ENCODE results near the gene PLCG2.

The PLCG2 gene

DNA sequence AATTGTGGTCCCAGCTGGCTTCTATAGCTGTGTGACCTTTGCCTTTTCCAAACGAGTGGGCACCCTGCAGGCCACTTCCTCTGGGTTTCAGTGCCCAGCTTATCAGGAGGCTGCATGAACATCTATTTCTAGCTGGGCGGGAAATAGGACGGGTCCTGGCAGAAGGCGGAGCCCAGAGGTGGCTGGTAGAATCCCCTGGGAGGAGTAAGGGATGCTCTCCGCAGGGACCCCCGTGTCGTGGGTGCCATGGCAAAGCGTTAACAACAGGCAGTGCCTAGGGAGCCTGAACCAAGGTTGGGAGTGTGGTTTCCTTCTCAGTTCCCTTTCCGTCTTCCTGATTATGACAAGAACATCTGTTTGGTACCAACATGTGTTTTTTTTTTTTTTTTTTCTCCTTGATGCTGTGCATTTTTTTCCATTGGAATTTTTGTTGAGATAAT, 58.2 kb downstream of the PLCG2 start:
- Histone ChIP-seq H3K4me2 (ENCODE audit: insufficient read depth, low read length, poor library complexity, severe bottlenecking) (no peak overlapping the region), H4K8ac (ENCODE audit: low read depth, low read length) (no peak overlapping the region), H3K79me1 (ENCODE audit: low read depth, low read length) (no peaks in the 10 kb centered on the region), H3K18ac (ENCODE audit: low read length) (no peak overlapping the region), H2BK5ac (ENCODE audit: low read length) (no peak overlapping the region), H2BK15ac (ENCODE audit: low read length) (no peak overlapping the region), H2BK120ac (ENCODE audit: low read depth, low read length) (no peak overlapping the region), H3K4me3 (ENCODE audit: low read length in 2 of 2) (no peak overlapping the region), H3K14ac (ENCODE audit: low read length) (no peak overlapping the region), H2AFZ (ENCODE audit: low read length) (no peak overlapping the region), H3K4ac (ENCODE audit: low read length) (no peak overlapping the region), H3K27ac (replicated peaks; ENCODE audit: low read length) (no peak overlapping the region), H4K91ac (ENCODE audit: low read depth, low read length, poor library complexity) (no peak overlapping the region), H3K9me3 (replicated peaks in 1 of 2; ENCODE audit: control insufficient read depth in 2 of 2, insufficient read depth in 1 of 2, low read depth in 1 of 2, low read length in 2 of 2) (no peaks in the 10 kb centered on the region), H2AK5ac (ENCODE audit: low read depth, low read length) (no peak overlapping the region), H3K9ac (ENCODE audit: low read depth, low read length, poor library complexity) (no peak overlapping the region), H3K27me3 (ENCODE audit: control insufficient read depth in 3 of 3, insufficient read depth in 3 of 3, low read depth in 1 of 3, low read length in 3 of 3) (peaks cover 0 to 3% (median 0%) of the 10 kb centered on the region in 3 experiments), H3K36me3 (replicated peaks in 1 of 2; ENCODE audit: control insufficient read depth in 2 of 2, insufficient read depth in 2 of 2, low read length in 2 of 2) (no peaks in the 10 kb centered on the region), H3K23ac (ENCODE audit: low read depth, low read length, poor library complexity) (no peak overlapping the region), H2BK12ac (ENCODE audit: low read length) (no peak overlapping the region), H3K4me1 (ENCODE audit: control insufficient read depth in 2 of 2, insufficient read depth in 1 of 2, low read depth in 1 of 2, low read length in 2 of 2) (peaks cover 0 to 6% of the 10 kb centered on the region in 2 donors)
- WGBS, 2 donors (ENCODE audit: extremely low coverage in 2 of 2, insufficient read length in 2 of 2, insufficient replicate concordance in 1 of 2), result no CpG with 5 or more reads among the region's 9 CpGs
- DNase-seq (ENCODE audit: low spot score), result no peak

DNA sequence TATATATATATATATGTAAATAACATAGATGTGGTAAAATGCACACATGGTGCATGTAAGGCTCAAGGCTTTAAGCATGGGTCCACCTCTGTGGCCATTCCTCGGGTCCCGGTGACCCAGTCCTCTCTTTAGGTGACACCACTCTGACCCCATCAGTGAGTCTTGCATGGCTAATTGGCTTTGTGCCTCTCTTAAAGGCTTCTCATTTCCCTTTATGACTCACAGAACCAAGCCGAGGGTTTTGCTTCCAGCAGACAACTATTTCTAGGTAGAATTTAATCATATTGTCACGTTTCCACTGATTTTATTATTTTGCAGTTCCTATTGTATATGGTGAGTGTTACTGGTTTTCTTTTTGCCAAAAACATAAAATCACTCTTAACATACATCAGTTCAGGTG, 59.7 kb downstream of the PLCG2 start:
- no peaks in the 10 kb centered on the region for H3K9me3 ChIP-seq (replicated peaks in 1 of 2; ENCODE audit: control insufficient read depth in 2 of 2, insufficient read depth in 1 of 2, low read depth in 1 of 2, low read length in 2 of 2)
- H3K27me3 ChIP-seq (ENCODE audit: control insufficient read depth in 3 of 3, insufficient read depth in 3 of 3, low read depth in 1 of 3, low read length in 3 of 3), result peaks cover 0 to 3% (median 0%) of the 10 kb centered on the region in 3 experiments
- no peaks in the 10 kb centered on the region for H3K79me1 ChIP-seq (ENCODE audit: low read depth, low read length)
- DNase-seq (ENCODE audit: low spot score), result no peak
- no peak overlapping the region for H3K4me2 ChIP-seq (ENCODE audit: insufficient read depth, low read length, poor library complexity, severe bottlenecking)
- no peak overlapping the region for H4K8ac ChIP-seq (ENCODE audit: low read depth, low read length)
- no peak overlapping the region for H2AK5ac ChIP-seq (ENCODE audit: low read depth, low read length)
- H3K27ac ChIP-seq (replicated peaks; ENCODE audit: low read length), result no peak overlapping the region
- no peak overlapping the region for H2BK120ac ChIP-seq (ENCODE audit: low read depth, low read length)
- WGBS, 2 donors (ENCODE audit: extremely low coverage in 2 of 2, insufficient read length in 2 of 2, insufficient replicate concordance in 1 of 2), result no CpG with 5 or more reads among the region's 4 CpGs
- no peak overlapping the region for H2BK15ac ChIP-seq (ENCODE audit: low read length)
- H3K36me3 ChIP-seq (replicated peaks in 1 of 2; ENCODE audit: control insufficient read depth in 2 of 2, insufficient read depth in 2 of 2, low read length in 2 of 2), result no peaks in the 10 kb centered on the region
- H2BK5ac ChIP-seq (ENCODE audit: low read length), result no peak overlapping the region
- H3K18ac ChIP-seq (ENCODE audit: low read length), result no peak overlapping the region
- H3K4ac ChIP-seq (ENCODE audit: low read length), result no peak overlapping the region
- no peak overlapping the region for H3K23ac ChIP-seq (ENCODE audit: low read depth, low read length, poor library complexity)
- H2BK12ac ChIP-seq (ENCODE audit: low read length), result no peak overlapping the region
- no peak overlapping the region for H4K91ac ChIP-seq (ENCODE audit: low read depth, low read length, poor library complexity)
- no peak overlapping the region for H2AFZ ChIP-seq (ENCODE audit: low read length)
- H3K4me1 ChIP-seq (ENCODE audit: control insufficient read depth in 2 of 2, insufficient read depth in 1 of 2, low read depth in 1 of 2, low read length in 2 of 2), result peaks cover 0 to 6% of the 10 kb centered on the region in 2 donors
- no peak overlapping the region for H3K9ac ChIP-seq (ENCODE audit: low read depth, low read length, poor library complexity)
- H3K14ac ChIP-seq (ENCODE audit: low read length), result no peak overlapping the region
- no peak overlapping the region for H3K4me3 ChIP-seq (ENCODE audit: low read length in 2 of 2)

- no peak overlapping the region for H3K27ac ChIP-seq (replicated peaks; ENCODE audit: low read length)
- H3K9me3 ChIP-seq (replicated peaks in 1 of 2; ENCODE audit: control insufficient read depth in 2 of 2, insufficient read depth in 1 of 2, low read depth in 1 of 2, low read length in 2 of 2), result no peaks in the 10 kb centered on the region
- H3K27me3 ChIP-seq (ENCODE audit: control insufficient read depth in 3 of 3, insufficient read depth in 3 of 3, low read depth in 1 of 3, low read length in 3 of 3), result peaks cover 0 to 3% (median 0%) of the 10 kb centered on the region in 3 experiments
- no peak overlapping the region for H2BK5ac ChIP-seq (ENCODE audit: low read length)
- H3K79me1 ChIP-seq (ENCODE audit: low read depth, low read length), result no peaks in the 10 kb centered on the region
- no peaks in the 10 kb centered on the region for H3K36me3 ChIP-seq (replicated peaks in 1 of 2; ENCODE audit: control insufficient read depth in 2 of 2, insufficient read depth in 2 of 2, low read length in 2 of 2)
- no peak for DNase-seq (ENCODE audit: low spot score)
- peaks cover 0 to 3% of the 10 kb centered on the region in 2 donors for H3K4me1 ChIP-seq (ENCODE audit: control insufficient read depth in 2 of 2, insufficient read depth in 1 of 2, low read depth in 1 of 2, low read length in 2 of 2)
- no peak overlapping the region for H3K23ac ChIP-seq (ENCODE audit: low read depth, low read length, poor library complexity)
- H2BK12ac ChIP-seq (ENCODE audit: low read length), result no peak overlapping the region
- no peak overlapping the region for H4K8ac ChIP-seq (ENCODE audit: low read depth, low read length)
- H3K9ac ChIP-seq (ENCODE audit: low read depth, low read length, poor library complexity), result no peak overlapping the region
- H3K4ac ChIP-seq (ENCODE audit: low read length), result no peak overlapping the region
- no peak overlapping the region for H2AFZ ChIP-seq (ENCODE audit: low read length)
- no peak overlapping the region for H2BK15ac ChIP-seq (ENCODE audit: low read length)
- no peak overlapping the region for H2BK120ac ChIP-seq (ENCODE audit: low read depth, low read length)
- no peak overlapping the region for H3K18ac ChIP-seq (ENCODE audit: low read length)
- WGBS, 2 donors (ENCODE audit: extremely low coverage in 2 of 2, insufficient read length in 2 of 2, insufficient replicate concordance in 1 of 2), result no CpG with 5 or more reads among the region's 7 CpGs
- no peak overlapping the region for H3K4me2 ChIP-seq (ENCODE audit: insufficient read depth, low read length, poor library complexity, severe bottlenecking)
- H2AK5ac ChIP-seq (ENCODE audit: low read depth, low read length), result no peak overlapping the region
- H3K4me3 ChIP-seq (ENCODE audit: low read length in 2 of 2), result no peak overlapping the region
- H4K91ac ChIP-seq (ENCODE audit: low read depth, low read length, poor library complexity), result no peak overlapping the region
- H3K14ac ChIP-seq (ENCODE audit: low read length), result no peak overlapping the region
These were observed 62.6 kb downstream of the PLCG2 start for GRCh38 chr16:81841722-81842121.

DNA sequence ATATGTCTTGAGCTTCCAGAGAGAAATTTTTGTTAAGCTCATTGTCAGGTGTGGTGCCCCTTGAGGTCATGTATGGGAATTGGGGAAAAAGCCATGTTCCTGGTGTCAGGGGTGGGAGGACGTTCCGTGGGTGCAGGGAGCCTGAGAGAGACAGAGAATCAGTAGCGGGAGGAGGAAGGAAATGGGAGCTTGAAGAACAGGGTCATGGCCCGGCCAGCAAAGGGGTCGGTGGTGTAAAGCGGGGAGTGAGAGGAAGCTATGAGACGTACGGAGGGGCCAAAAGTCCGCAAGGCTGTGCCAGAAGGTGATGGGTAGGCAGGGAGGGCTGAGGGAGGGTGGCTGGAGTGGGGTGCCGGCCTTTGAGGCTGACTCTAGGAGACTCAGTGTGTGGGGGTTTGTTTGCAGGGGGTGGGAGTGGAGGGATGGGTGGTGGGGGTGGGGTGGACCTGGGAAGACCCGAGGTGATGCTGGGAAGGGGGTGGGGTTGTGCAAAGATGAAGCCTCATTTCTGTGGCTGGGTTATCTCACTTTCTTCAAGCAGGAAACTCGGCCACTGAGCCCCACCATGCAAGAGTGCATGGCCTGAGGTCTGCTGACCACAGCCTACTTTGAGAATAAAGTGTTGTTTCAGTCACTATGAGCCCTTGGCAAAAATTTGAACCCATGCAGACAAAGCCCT, 63.6 kb downstream of the PLCG2 start:
- no peak overlapping the region for H2BK12ac ChIP-seq (ENCODE audit: low read length)
- no peak overlapping the region for H4K8ac ChIP-seq (ENCODE audit: low read depth, low read length)
- no peak overlapping the region for H2BK5ac ChIP-seq (ENCODE audit: low read length)
- H4K91ac ChIP-seq (ENCODE audit: low read depth, low read length, poor library complexity), result no peak overlapping the region
- WGBS, 2 donors (ENCODE audit: extremely low coverage in 2 of 2, insufficient read length in 2 of 2, insufficient replicate concordance in 1 of 2), result no CpG with 5 or more reads among the region's 12 CpGs
- no peak overlapping the region for H2BK15ac ChIP-seq (ENCODE audit: low read length)
- DNase-seq (ENCODE audit: low spot score), result no peak
- H3K36me3 ChIP-seq (replicated peaks in 1 of 2; ENCODE audit: control insufficient read depth in 2 of 2, insufficient read depth in 2 of 2, low read length in 2 of 2), result no peaks in the 10 kb centered on the region
- H3K4me3 ChIP-seq (ENCODE audit: low read length in 2 of 2), result no peak overlapping the region
- no peak overlapping the region for H3K18ac ChIP-seq (ENCODE audit: low read length)
- H2AK5ac ChIP-seq (ENCODE audit: low read depth, low read length), result no peak overlapping the region
- H3K23ac ChIP-seq (ENCODE audit: low read depth, low read length, poor library complexity), result no peak overlapping the region
- no peak overlapping the region for H3K27ac ChIP-seq (replicated peaks; ENCODE audit: low read length)
- no peak overlapping the region for H3K4me2 ChIP-seq (ENCODE audit: insufficient read depth, low read length, poor library complexity, severe bottlenecking)
- H3K14ac ChIP-seq (ENCODE audit: low read length), result no peak overlapping the region
- no peaks in the 10 kb centered on the region for H3K9me3 ChIP-seq (replicated peaks in 1 of 2; ENCODE audit: control insufficient read depth in 2 of 2, insufficient read depth in 1 of 2, low read depth in 1 of 2, low read length in 2 of 2)
- H3K4ac ChIP-seq (ENCODE audit: low read length), result no peak overlapping the region
- no peaks in the 10 kb centered on the region for H3K4me1 ChIP-seq (ENCODE audit: control insufficient read depth in 2 of 2, insufficient read depth in 1 of 2, low read depth in 1 of 2, low read length in 2 of 2)
- H2AFZ ChIP-seq (ENCODE audit: low read length), result no peak overlapping the region
- peaks cover 0 to 8% (median 0%) of the 10 kb centered on the region in 3 experiments for H3K27me3 ChIP-seq (ENCODE audit: control insufficient read depth in 3 of 3, insufficient read depth in 3 of 3, low read depth in 1 of 3, low read length in 3 of 3)
- H3K9ac ChIP-seq (ENCODE audit: low read depth, low read length, poor library complexity), result no peak overlapping the region
- peak overlapping the region; percentile 13 for H2BK120ac ChIP-seq (ENCODE audit: low read depth, low read length)
- no peaks in the 10 kb centered on the region for H3K79me1 ChIP-seq (ENCODE audit: low read depth, low read length)

Data from neuronal stem cell (in vitro differentiated cells).